ENCODE measurements around the gene OR4D2. TPM values are rescaled to one million over a fixed set of nuclear protein-coding genes. Genes with fewer than 3 reads are reported as not detected.

Gene OR4D2
- total RNA-seq, 2 donors from 2014 or later, result not detected

GRCh38 chr17:58208344-58208743, 41.6 kb downstream of the OR4D2 start:
- Histone ChIP-seq H3K4me1 (no peaks in the 10 kb centered on the region), H3K9me3 (no peaks in the 10 kb centered on the region), H3K4me3 (no peak overlapping the region), H3K27ac (no peak overlapping the region), H3K27me3 (no peaks in the 10 kb centered on the region), H3K36me3 (replicated peaks in 1 of 2; ENCODE audit: insufficient read depth in 1 of 2, low read depth in 2 of 2) (peaks cover 0 to 15% of the 10 kb centered on the region in 2 donors)
- intact Hi-C loops (cut with DNase I), result no loop called here
- TF ChIP-seq POLR2A (IDR thresholded peaks at IDR 0.05), result no peak
- no peak for TF ChIP-seq CTCF (IDR thresholded peaks at IDR 0.05)
- ATAC-seq, result no peak
- 84% methylated on average over 5 of the region's 5 CpGs for WGBS, 2 donors
- no peak for DNase-seq

- 85 to 86% methylated on average over 5 of the region's 5 CpGs for WGBS, 2 donors
- intact Hi-C loops (cut with DNase I), result no loop called here
Measured at GRCh38 chr17:58210922-58211321, 44.1 kb downstream of the OR4D2 start.

GRCh38 chr17:58215685-58216084, 48.9 kb downstream of the OR4D2 start:
- H3K36me3 ChIP-seq (replicated peaks in 1 of 2; ENCODE audit: insufficient read depth in 1 of 2, low read depth in 2 of 2), result peaks cover 0 to 13% of the 10 kb centered on the region in 2 donors
- intact Hi-C loops (cut with DNase I), result no loop called here
- TF ChIP-seq POLR2A (IDR thresholded peaks at IDR 0.05) (no peak), CTCF (IDR thresholded peaks at IDR 0.05) (no peak)
- no peak overlapping the region for H3K4me3 ChIP-seq
- ATAC-seq (no peak), DNase-seq (no peak)
- H3K27me3 ChIP-seq, result no peaks in the 10 kb centered on the region
- peaks cover 10% of the 10 kb centered on the region for H3K4me1 ChIP-seq
- H3K9me3 ChIP-seq, result no peaks in the 10 kb centered on the region
- H3K27ac ChIP-seq, result no peak overlapping the region

More at GRCh38 chr17:58210922-58211321, 44.1 kb downstream of the OR4D2 start:
- no peak for ATAC-seq
- Histone ChIP-seq H3K36me3 (replicated peaks in 1 of 2; ENCODE audit: insufficient read depth in 1 of 2, low read depth in 2 of 2) (peaks cover 0 to 19% of the 10 kb centered on the region in 2 donors), H3K9me3 (no peaks in the 10 kb centered on the region), H3K27ac (no peak overlapping the region), H3K4me3 (no peak overlapping the region), H3K27me3 (no peaks in the 10 kb centered on the region), H3K4me1 (no peaks in the 10 kb centered on the region)
- DNase-seq, result no peak
- TF ChIP-seq CTCF (IDR thresholded peaks at IDR 0.05), result no peak

- Histone ChIP-seq H3K4me1 (peaks cover 10% of the 10 kb centered on the region), H3K4me3 (no peak overlapping the region), H3K27ac (no peak overlapping the region), H3K36me3 (replicated peaks in 1 of 2; ENCODE audit: insufficient read depth in 1 of 2, low read depth in 2 of 2) (peaks cover 0 to 5% of the 10 kb centered on the region in 2 donors), H3K9me3 (no peaks in the 10 kb centered on the region), H3K27me3 (no peaks in the 10 kb centered on the region)
- intact Hi-C loops (cut with DNase I), result no loop called here
- TF ChIP-seq CTCF (IDR thresholded peaks at IDR 0.05) (no peak), POLR2A (IDR thresholded peaks at IDR 0.05) (no peak)
- no peak for DNase-seq
- no peak for ATAC-seq
- WGBS, 2 donors, result 82 to 84% methylated on average over 3 of the region's 3 CpGs
Measured at GRCh38 chr17:58217766-58218165, 51.0 kb downstream of the OR4D2 start.

GRCh38 chr17:58219007-58219788, 52.4 kb downstream of the OR4D2 start, which contains the start of gene MKS1:
Gene MKS1 (minus strand): TSS chr17:58219255. CDS start chr17:58219230, 25 bp downstream.
- 1% methylated on average over 31 to 56 of the region's 56 CpGs for WGBS, 2 donors
- Histone ChIP-seq H3K9me3 (no peaks in the 10 kb centered on the region), H3K36me3 (replicated peaks in 1 of 2; ENCODE audit: insufficient read depth in 1 of 2, low read depth in 2 of 2) (no peaks in the 10 kb centered on the region), H3K27ac (peak within 1 kb of the TSS; percentile 43 to 80 (median 68)), H3K4me3 (peak within 1 kb of the TSS; percentile 73 to 85), H3K27me3 (no peaks in the 10 kb centered on the region), H3K4me1 (peaks cover 10% of the 10 kb centered on the region)
- peak; percentile 96 to 98 (median 97) for DNase-seq
- intact Hi-C loops (cut with DNase I), result no loop called here
- peak; percentile 49 to 89 (median 74) for TF ChIP-seq CTCF (IDR thresholded peaks at IDR 0.05)
- peak; percentile 57 to 83 (median 78) for TF ChIP-seq POLR2A (IDR thresholded peaks at IDR 0.05)
- peak; percentile 100 for ATAC-seq
